ENCODE data around the gene APLF.

APLF gene

GRCh38 chr2:68454719-68455118, 12.7 kb upstream of the APLF start:
- no peak for TF ChIP-seq SPI1 (IDR thresholded peaks at IDR 0.05; ENCODE audit: borderline replicate concordance, low read depth)
- TF ChIP-seq POLR2AphosphoS5 (IDR thresholded peaks at IDR 0.05; ENCODE audit: low read depth), result no peak
- no peak for TF ChIP-seq REST (IDR thresholded peaks at IDR 0.05; ENCODE audit: insufficient replicate concordance, low read depth)
- TF ChIP-seq GABPA (IDR thresholded peaks at IDR 0.05; ENCODE audit: low read depth), result no peak
- no peak for DNase-seq (ENCODE audit: low read depth in 1 of 2, low spot score in 1 of 2)
- no peak overlapping the region for H3K4me3 ChIP-seq (replicated peaks; ENCODE audit: insufficient read depth, low read length)
- no peak overlapping the region for H3K27ac ChIP-seq (replicated peaks)
- H3K27me3 ChIP-seq (ENCODE audit: insufficient read depth, poor library complexity, severe bottlenecking), result no peaks in the 10 kb centered on the region

GRCh38 chr2:68456198-68456597, 11.2 kb upstream of the APLF start:
- DNase-seq (ENCODE audit: low read depth in 1 of 2, low spot score in 1 of 2), result no peak
- H3K27me3 ChIP-seq (ENCODE audit: insufficient read depth, poor library complexity, severe bottlenecking), result no peaks in the 10 kb centered on the region
- no peak overlapping the region for H3K4me3 ChIP-seq (replicated peaks; ENCODE audit: insufficient read depth, low read length)
- no peak for TF ChIP-seq SPI1 (IDR thresholded peaks at IDR 0.05; ENCODE audit: borderline replicate concordance, low read depth)
- TF ChIP-seq GABPA (IDR thresholded peaks at IDR 0.05; ENCODE audit: low read depth), result no peak
- TF ChIP-seq REST (IDR thresholded peaks at IDR 0.05; ENCODE audit: insufficient replicate concordance, low read depth), result no peak
- no peak for TF ChIP-seq POLR2AphosphoS5 (IDR thresholded peaks at IDR 0.05; ENCODE audit: low read depth)
- no peak for TF ChIP-seq CTCF (IDR thresholded peaks at IDR 0.05; ENCODE audit: insufficient read depth, low read length)
- H3K27ac ChIP-seq (replicated peaks), result no peak overlapping the region

GRCh38 chr2:68458981-68459380, 8.4 kb upstream of the APLF start:
- H3K4me3 ChIP-seq (replicated peaks; ENCODE audit: insufficient read depth, low read length), result no peak overlapping the region
- H3K27me3 ChIP-seq (ENCODE audit: insufficient read depth, poor library complexity, severe bottlenecking), result no peaks in the 10 kb centered on the region
- H3K27ac ChIP-seq (replicated peaks), result no peak overlapping the region
- DNase-seq (ENCODE audit: low read depth in 1 of 2, low spot score in 1 of 2), result no peak
- TF ChIP-seq SPI1 (IDR thresholded peaks at IDR 0.05; ENCODE audit: borderline replicate concordance, low read depth) (no peak), REST (IDR thresholded peaks at IDR 0.05; ENCODE audit: insufficient replicate concordance, low read depth) (no peak), CTCF (IDR thresholded peaks at IDR 0.05; ENCODE audit: insufficient read depth, low read length) (no peak), POLR2AphosphoS5 (IDR thresholded peaks at IDR 0.05; ENCODE audit: low read depth) (no peak), GABPA (IDR thresholded peaks at IDR 0.05; ENCODE audit: low read depth) (no peak)

Measured in HL-60 (cell line).